Activated CD8-positive, alpha-beta memory T cell treated with anti-CD3 and anti-CD28 coated beads for 24 hours (primary cell): ENCODE measurements around the gene OR51E1.

ENCODE experiments used
- DNase-seq: peaks from one replicate; pipeline ENCODE4 v3.0.0-alpha.2; 2020

OR51E1 gene

GRCh38 chr11:4654635-4655369, 11.0 kb downstream of the OR51E1 start:
- no peak for DNase-seq

GRCh38 chr11:4658629-4659445, 15.1 kb downstream of the OR51E1 start:
- DNase-seq = no peak

DNA sequence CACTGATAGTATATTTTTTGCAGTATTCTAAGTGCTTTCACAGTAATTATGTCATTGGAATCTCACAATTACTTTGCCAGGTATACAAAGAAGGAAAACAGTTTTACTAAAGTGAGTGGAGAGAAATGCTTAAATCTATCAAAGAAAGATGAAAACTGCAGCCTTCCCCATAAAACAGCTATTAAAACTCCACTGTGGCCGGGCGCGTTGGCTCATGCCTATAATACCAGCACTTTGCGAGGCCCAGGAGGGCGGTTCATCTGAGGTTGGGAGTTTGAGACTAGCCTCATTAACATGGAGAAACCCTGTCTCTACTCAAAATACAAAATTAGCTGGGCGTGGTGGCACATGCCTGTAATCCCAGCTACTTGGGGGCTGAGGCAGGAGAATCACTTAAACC, 19.1 kb downstream of the OR51E1 start:
- DNase-seq = no peak

DNA sequence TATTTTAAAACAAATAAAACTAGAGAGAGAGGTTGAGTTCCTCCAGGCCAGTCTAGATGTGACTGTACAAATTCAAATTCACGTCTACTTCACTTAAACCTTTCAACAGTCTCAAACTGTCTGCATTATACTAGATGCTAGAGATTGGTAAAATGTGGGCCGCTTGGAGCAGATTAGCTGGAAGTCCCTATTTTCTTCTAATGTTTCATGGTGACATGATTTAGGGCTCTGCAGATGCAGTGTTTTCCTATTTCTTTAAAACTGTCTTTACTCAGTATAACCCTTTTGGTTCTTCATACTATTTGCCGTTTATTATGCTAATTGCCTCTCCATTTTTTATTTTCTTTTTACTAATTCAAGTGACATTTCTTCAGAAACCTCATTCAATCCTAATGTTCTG, 20.4 kb downstream of the OR51E1 start:
- DNase-seq = no peak

DNA sequence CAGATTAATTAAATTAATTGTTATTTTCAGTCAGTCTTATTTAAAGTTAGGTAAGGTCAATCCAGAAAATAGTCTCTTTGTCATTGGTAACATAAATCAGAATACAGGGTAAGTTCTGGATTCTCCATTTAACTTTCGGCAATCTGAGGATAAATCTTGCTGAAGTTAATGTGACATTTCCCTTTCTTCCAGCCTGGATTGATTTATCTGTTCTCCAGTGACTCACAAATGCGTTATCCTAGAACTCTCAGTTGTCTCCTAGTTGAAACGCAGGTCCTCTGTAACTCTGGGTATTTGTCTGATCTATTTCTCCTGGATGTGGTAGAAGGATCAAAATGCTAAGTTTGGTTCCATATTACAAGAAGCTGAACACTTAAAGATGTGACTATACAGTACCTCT, 21.0 kb downstream of the OR51E1 start:
- DNase-seq = no peak

DNA sequence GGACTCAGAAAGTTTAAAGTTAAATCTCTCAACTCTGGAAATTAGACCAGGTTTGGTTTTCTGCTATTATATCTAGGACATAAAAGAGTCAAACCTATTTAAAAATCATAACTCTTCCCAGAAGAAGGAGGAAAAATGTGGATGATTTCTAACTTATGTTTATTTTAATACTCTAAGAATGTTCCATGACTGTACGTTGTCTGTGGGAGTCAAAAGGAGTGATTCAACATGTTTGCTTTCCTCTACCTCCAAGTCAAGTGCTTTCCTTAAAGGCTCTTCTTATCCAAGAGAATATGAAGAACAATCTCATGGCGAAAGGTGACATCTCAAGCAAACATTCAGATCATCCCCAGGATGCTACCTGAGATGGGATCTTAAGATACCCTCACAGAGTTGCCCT, 21.6 kb downstream of the OR51E1 start:
- DNase-seq = no peak

- no peak for DNase-seq
Observed at GRCh38 chr11:4671741-4672140, 28.0 kb downstream of the OR51E1 start.

DNA sequence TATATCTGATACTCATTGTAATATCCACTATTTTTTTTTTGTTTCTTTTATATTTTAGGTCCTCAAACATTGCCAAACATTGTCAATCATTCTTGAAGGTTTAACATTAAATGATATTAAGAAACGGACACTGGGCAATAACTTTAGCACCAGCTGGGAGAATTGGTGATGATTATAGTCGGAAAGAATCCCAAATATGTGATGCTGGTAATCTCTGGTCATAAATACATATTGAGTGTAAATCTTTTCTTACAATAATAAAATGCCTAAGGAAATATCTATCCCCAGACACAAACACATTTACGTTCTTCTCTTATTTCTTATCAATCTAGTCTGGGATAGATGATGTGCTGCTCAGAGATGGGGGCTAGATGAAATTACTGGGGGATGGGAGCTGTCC, 28.7 kb downstream of the OR51E1 start:
- DNase-seq = no peak

- DNase-seq = no peak
Observed at GRCh38 chr11:4673781-4674180, 30.0 kb downstream of the OR51E1 start.

GRCh38 chr11:4677948-4678347, 34.2 kb downstream of the OR51E1 start:
- no peak for DNase-seq

DNA sequence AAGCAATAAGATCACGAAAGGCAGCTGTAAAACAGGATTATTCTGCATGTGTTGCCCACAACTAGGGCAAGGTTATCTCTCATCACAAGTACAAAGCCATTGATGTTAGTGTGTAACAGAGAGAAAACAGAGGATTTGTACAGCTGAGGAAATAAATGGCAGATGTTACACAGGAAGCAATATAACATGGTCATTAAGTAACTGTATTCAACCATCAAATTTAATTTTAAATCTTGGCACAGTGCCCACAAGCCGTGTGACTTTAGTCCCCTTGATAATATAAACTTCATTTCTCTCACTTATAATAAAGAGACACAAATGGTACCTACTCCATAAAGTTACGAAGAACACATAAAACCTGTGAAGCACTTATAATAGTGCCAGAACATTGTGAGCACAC, 36.6 kb downstream of the OR51E1 start:
- no peak for DNase-seq

- no peak for DNase-seq
Observed at GRCh38 chr11:4682623-4683419, 39.0 kb downstream of the OR51E1 start.

DNA sequence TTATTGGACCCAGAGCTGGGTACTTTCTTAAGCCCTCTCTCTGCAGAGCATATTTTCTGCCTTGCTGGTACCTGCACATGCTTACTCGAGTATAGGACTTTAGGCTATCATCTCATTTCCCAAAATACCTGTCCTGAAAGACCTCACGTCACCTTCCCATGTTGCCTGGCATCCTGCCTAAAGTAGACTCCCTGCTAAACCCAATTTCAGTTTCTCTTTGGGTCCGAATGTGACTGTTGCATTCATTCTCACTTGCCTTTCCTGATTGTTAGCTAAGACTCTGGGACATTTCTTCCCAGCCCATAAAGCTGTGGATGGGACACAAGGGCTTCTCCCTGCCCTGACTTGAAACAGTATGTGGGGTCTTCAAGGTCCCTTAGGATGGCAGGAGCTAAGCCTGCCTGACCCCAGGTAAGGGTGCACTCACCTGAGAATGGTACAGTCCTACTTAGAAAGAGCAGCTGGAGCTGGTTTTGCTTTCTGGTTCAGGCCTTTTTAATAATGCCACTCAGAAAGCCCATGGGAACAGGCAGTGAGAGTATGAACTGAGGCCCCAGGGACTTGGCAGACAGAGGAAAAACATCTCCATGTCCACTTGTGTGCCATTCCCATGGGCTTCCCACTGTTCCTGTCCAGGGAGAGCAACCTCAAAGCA, 41.0 kb downstream of the OR51E1 start:
- DNase-seq = no peak

DNA sequence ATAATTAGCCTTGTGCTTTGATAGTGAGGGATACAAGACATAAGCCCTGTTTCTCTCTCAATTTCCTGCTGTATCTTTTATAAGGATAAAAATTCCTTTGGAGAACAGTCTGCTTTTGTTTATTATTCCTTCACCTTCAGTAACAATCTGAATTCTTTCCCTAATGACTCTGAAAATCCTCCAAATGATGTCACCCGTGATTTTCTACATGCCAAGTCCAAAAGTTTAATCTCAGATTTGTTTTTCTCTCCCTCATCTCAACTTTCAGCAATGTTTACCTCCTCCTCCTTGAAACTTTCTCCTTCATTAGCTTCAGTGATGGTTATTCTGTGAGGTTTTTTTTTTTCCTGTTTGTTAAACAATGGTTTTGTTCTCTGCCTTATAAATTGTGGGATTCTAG, 51.7 kb downstream of the OR51E1 start:
- no peak for DNase-seq

GRCh38 chr11:4697585-4697984, 53.8 kb downstream of the OR51E1 start, which contains the start of gene OR51E2:
Gene OR51E2 (minus strand): TSS chr11:4697853. CDS start chr11:4682711, 15,142 bp downstream.
- no peak for DNase-seq

- DNase-seq = no peak
Observed at GRCh38 chr11:4699697-4700435, 56.1 kb downstream of the OR51E1 start.

GRCh38 chr11:4700436-4700820, 56.6 kb downstream of the OR51E1 start:
- no peak for DNase-seq

- no peak for DNase-seq
Observed at GRCh38 chr11:4704054-4704789, 60.4 kb downstream of the OR51E1 start, which contains the start of gene MMP26. Gene MMP26 (plus strand): TSS chr11:4704784.

GRCh38 chr11:4704790-4705334, 61.1 kb downstream of the OR51E1 start:
- DNase-seq = no peak
